GM08714 (cell line): Measurements from ENCODE around the gene TACR2.

Source experiments
- H3K4me3 ChIP-seq: fragments of 200-500 bp; sonication (Bioruptor generic); 2 replicates; pipeline ENCODE4 v1.5.1; 2014; ENCODE audit warnings: mild to moderate bottlenecking, low read length, inconsistent platforms
- ZNF274 ChIP-seq: IDR thresholded peaks from 2 replicates; pipeline ENCODE4 v1.6.1; 2012; ENCODE audit warnings: mild to moderate bottlenecking, low read depth, low read length

TACR2 gene

GRCh38 chr10:69439350-69439739, 22.6 kb upstream of the TACR2 start:
- TF ChIP-seq ZNF274 = no peak
- no peak overlapping the region for H3K4me3 ChIP-seq

- no peak overlapping the region for H3K4me3 ChIP-seq
- TF ChIP-seq ZNF274 = no peak
These were observed 22.0 kb upstream of the TACR2 start for GRCh38 chr10:69438536-69439349.

GRCh38 chr10:69437321-69438259, 20.9 kb upstream of the TACR2 start:
- no peak for TF ChIP-seq ZNF274
- no peak overlapping the region for H3K4me3 ChIP-seq

GRCh38 chr10:69435966-69436520, 19.3 kb upstream of the TACR2 start:
- no peak for TF ChIP-seq ZNF274
- H3K4me3 ChIP-seq = no peak overlapping the region

- TF ChIP-seq ZNF274 = no peak
- H3K4me3 ChIP-seq = no peak overlapping the region
These were observed 18.2 kb upstream of the TACR2 start for GRCh38 chr10:69434926-69435325.

- no peak for TF ChIP-seq ZNF274
- no peak overlapping the region for H3K4me3 ChIP-seq
These were observed 17.5 kb upstream of the TACR2 start for GRCh38 chr10:69434169-69434568.

GRCh38 chr10:69428165-69428564, 11.4 kb upstream of the TACR2 start:
- TF ChIP-seq ZNF274 = no peak
- no peak overlapping the region for H3K4me3 ChIP-seq

GRCh38 chr10:69426376-69426727, 9.6 kb upstream of the TACR2 start:
- TF ChIP-seq ZNF274 = no peak
- no peak overlapping the region for H3K4me3 ChIP-seq

GRCh38 chr10:69425511-69426298, 9.0 kb upstream of the TACR2 start:
- no peak for TF ChIP-seq ZNF274
- no peak overlapping the region for H3K4me3 ChIP-seq

GRCh38 chr10:69425041-69425440, 8.3 kb upstream of the TACR2 start:
- H3K4me3 ChIP-seq = no peak overlapping the region
- TF ChIP-seq ZNF274 = no peak

GRCh38 chr10:69422676-69423075, 6.0 kb upstream of the TACR2 start:
- no peak for TF ChIP-seq ZNF274
- no peak overlapping the region for H3K4me3 ChIP-seq

- TF ChIP-seq ZNF274 = no peak
- H3K4me3 ChIP-seq = no peak overlapping the region
These were observed 5.0 kb upstream of the TACR2 start for GRCh38 chr10:69421611-69422308.

- H3K4me3 ChIP-seq = no peak overlapping the region
- TF ChIP-seq ZNF274 = no peak
These were observed 3.0 kb upstream of the TACR2 start for GRCh38 chr10:69419744-69420126.
